SK-N-SH (cell line): ENCODE data around the gene PRKG1.

Experiments
- CTCF ChIP-seq: fragments of 200-600 bp; sonication (generic); IDR thresholded peaks from 2 replicates; pipeline ENCODE4 v1.6.1; 2017; ENCODE audit warnings: antibody characterized with exemption, mild to moderate bottlenecking, moderate library complexity
- ELF1 ChIP-seq: IDR thresholded peaks from 2 replicates; pipeline ENCODE4 v1.4.0; 2012
- EP300 ChIP-seq, 2 experiments: IDR thresholded peaks; 2 replicates each; pipeline versions ENCODE4 v1.4.0 to v1.6.1; 2012; ENCODE audit warnings: borderline replicate concordance in 1 of 2, low read depth in 1 of 2, low read length in 1 of 2
- FOSL2 ChIP-seq: IDR thresholded peaks from 2 replicates; pipeline ENCODE4 v1.4.0; 2012; ENCODE audit warnings: low read depth, mild to moderate bottlenecking, moderate library complexity, borderline replicate concordance
- FOXM1 ChIP-seq: IDR thresholded peaks from 2 replicates; pipeline ENCODE4 v1.4.0; 2012; ENCODE audit warnings: low read depth, mild to moderate bottlenecking
- GABPA ChIP-seq: IDR thresholded peaks from 2 replicates; pipeline ENCODE4 v1.4.0; 2012; ENCODE audit warnings: low read depth, mild to moderate bottlenecking
- NRF1 ChIP-seq: IDR thresholded peaks from 2 replicates; pipeline ENCODE4 v1.6.1; 2012; ENCODE audit warnings: low read depth, mild to moderate bottlenecking, low read length
- PBX3 ChIP-seq: IDR thresholded peaks from 2 replicates; pipeline ENCODE4; 2012
- POLR2AphosphoS5 ChIP-seq: IDR thresholded peaks from 2 replicates; pipeline ENCODE4 v1.6.1; 2012; ENCODE audit warnings: low read depth, low read length
- RAD21 ChIP-seq: IDR thresholded peaks from 2 replicates; pipeline ENCODE4 v1.6.1; 2012; ENCODE audit warnings: mild to moderate bottlenecking, low read length
- RFX5 ChIP-seq: IDR thresholded peaks from 2 replicates; pipeline ENCODE4 v1.6.1; 2012; ENCODE audit warnings: mild to moderate bottlenecking, improper control_type of control experiment, low read length
- TAF1 ChIP-seq: IDR thresholded peaks from 2 replicates; pipeline ENCODE4 v1.6.1; 2012; ENCODE audit warnings: low read depth, mild to moderate bottlenecking, low read length, moderate library complexity, borderline replicate concordance
- TF ChIP-seq, protein P1 (sequence below): IDR thresholded peaks from 2 replicates; pipeline ENCODE4 v1.4.0; 2012; ENCODE audit warnings: low read depth, borderline replicate concordance
- TF ChIP-seq, protein P2 (sequence below): fragments of 150-350 bp; IDR thresholded peaks from 2 replicates; pipeline ENCODE4 v1.6.1; 2017; ENCODE audit warnings: antibody characterized with exemption, low read length, low read depth, borderline replicate concordance

GRCh38 chr10:51272555-51272954 is 198.3 kb downstream of the PRKG1 start:
- TF ChIP-seq CTCF (no peak), TAF1 (no peak), POLR2AphosphoS5 (no peak), RFX5 (no peak), GABPA (no peak), ELF1 (no peak), FOXM1 (no peak), EP300 (IDR thresholded peaks at IDR 0.05; ENCODE audit: borderline replicate concordance in 1 of 2, low read depth in 1 of 2, low read length in 1 of 2) (no peak), FOSL2 (no peak), RAD21 (no peak), NRF1 (no peak), PBX3 (no peak)
- TF ChIP-seq, protein P1, sequence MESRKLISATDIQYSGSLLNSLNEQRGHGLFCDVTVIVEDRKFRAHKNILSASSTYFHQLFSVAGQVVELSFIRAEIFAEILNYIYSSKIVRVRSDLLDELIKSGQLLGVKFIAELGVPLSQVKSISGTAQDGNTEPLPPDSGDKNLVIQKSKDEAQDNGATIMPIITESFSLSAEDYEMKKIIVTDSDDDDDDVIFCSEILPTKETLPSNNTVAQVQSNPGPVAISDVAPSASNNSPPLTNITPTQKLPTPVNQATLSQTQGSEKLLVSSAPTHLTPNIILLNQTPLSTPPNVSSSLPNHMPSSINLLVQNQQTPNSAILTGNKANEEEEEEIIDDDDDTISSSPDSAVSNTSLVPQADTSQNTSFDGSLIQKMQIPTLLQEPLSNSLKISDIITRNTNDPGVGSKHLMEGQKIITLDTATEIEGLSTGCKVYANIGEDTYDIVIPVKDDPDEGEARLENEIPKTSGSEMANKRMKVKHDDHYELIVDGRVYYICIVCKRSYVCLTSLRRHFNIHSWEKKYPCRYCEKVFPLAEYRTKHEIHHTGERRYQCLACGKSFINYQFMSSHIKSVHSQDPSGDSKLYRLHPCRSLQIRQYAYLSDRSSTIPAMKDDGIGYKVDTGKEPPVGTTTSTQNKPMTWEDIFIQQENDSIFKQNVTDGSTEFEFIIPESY = no peak
- TF ChIP-seq, protein P2, sequence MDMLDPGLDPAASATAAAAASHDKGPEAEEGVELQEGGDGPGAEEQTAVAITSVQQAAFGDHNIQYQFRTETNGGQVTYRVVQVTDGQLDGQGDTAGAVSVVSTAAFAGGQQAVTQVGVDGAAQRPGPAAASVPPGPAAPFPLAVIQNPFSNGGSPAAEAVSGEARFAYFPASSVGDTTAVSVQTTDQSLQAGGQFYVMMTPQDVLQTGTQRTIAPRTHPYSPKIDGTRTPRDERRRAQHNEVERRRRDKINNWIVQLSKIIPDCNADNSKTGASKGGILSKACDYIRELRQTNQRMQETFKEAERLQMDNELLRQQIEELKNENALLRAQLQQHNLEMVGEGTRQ = no peak
